Measurements from ENCODE around the gene NEURL1.
"Not testable (repeated sequence)": the region's sequence is repeated elsewhere in the genome, so short reads cannot be mapped to it uniquely, and the experiment has no call there.

The NEURL1 gene

DNA sequence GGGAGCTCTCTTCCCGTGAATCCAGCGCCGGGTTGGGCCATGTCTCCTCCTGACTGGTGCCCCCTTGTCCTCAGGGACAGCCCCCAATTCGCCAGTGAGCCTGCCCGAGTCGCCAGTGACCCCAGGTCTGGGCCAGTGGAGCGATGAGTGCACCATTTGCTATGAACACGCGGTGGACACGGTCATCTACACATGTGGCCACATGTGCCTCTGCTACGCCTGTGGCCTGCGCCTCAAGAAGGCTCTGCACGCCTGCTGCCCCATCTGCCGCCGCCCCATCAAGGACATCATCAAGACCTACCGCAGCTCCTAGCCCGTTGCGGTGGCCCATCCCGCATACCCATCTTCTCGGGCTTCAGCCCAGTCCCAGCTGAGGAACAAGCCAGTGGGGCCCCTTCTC is 96.6 kb downstream of the NEURL1 start:
- DNase-seq = no peak

DNA sequence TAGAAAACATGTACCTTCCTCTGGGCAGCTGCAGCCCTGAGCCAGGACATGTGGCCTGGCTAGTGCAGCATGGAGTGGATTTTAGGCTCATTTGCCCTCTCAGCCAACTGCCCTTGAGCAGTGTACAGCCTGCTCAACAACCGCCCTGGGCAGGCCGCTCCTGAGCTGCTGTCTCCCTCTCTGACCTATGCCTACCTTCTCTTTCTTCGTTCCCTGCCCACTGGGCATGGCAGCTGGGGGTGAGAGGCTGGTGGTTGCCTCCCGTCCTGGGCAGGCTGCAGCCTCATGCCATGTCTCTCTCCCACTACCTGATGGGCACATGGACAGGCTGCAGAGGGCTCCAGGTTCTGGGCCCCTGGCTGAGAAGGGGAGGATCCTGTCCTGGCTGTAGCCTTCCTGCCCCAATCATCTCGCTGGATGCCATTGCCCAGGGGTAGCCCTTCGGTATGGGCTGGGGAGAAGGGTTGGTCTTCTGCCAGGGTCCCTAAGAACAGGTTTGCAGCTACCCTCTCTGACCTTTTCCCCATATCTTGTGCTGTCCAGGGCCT is 97.3 kb downstream of the NEURL1 start:
- no peak for DNase-seq

DNA sequence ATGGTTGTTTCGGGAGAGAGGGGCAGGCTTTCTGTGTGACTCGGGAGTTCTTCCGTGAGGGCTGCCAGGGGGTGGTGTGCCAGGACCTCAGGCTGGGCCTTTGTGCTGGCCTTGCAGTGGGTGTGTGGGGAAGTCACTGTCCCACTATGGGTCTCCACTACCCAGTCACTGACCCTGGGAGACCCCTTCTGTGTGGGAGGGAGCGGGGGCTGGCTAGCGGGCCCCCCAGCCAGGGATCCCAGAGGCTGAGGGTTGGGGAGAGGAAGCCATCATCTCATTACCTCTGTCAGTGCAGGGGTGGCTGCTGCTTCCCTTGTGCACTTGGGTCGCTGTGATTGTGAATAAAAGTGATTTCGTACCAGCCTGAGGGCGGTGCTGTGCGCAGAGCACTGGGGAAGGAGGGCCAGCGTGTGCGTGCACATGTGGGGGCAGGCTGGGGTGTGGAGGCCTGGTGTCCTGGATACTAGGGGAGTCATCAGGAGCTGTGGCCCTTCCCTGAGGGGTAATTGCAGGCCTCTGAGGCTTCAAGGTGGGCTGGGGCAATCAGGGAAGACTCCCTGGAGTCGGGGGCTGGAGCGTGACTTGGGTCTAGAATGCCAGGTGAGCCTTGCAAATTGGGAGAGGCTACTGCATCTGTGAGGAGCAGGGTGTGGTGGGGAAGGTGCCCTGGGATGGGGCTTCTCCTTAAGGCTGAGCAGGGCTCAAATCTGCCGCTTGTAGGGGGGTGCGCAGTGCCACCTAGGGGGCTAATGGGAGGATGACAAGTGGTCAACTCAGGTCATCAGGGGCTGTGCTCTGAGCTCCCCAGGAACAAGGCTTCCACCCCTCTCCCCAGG is 98.9 kb downstream of the NEURL1 start:
- peak; percentile 45 for DNase-seq

DNA sequence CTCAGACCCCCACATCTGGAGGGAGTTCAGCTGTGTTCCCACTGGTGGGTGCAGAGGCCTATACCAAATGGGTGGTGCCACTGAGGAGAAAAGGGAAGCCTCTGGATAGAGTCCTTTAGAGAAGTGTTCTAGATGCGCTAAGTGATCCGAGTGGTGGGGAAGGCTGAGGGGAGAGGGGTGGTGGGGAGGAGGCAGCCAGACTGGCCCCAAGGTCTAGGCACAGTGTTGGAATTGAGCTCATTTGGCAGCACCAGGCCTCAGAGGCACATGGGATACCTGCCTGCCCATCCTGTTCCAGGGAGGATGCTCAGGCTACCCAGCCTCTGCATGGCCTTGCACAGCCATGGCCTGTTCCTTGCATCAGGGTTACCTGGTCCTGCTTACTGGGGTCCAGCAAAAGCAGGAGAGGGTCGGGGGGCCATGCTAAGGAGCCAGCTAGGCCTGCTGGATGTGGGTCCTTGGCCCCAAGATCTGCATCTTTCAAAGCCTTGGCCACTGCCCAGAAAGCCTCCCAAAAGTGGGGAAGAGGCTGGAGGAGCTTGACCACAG is 99.6 kb downstream of the NEURL1 start:
- no peak for DNase-seq

DNA sequence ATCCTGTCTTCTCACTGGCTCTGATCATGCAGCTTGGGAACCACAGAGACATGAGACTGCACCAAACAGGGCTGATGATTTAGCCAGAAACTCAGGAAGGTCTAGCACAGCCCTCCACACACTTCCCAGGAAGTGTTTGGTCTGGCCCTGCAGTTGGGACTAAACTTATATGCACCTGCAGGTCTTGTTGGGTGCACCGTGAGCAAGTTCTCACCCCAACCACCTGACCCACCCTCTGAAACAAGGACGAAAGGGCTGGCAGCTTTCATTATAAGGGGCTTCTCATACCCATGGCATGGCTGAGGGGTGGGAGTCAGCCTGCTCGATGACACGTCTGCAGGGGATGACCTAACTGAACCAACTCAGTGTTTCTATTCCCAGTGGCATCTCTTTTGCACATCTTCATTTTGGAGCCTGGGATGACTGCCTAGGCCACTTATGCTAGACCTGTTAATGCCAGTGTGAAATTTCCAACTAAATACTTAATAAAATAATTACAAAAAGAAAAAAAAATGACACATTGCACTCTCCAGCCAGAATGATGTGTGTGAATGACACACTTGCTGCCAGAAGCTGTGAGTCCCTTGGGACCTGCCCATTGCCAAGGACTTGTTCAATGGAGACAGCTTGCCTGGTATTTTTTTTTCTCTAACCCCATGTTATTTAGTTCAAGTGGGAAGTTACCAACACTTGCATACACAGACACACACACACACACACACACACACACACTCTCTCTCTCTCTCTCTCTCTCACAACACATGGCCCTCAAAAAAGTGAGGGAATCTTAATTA is 102.6 kb downstream of the NEURL1 start:
- DNase-seq = no peak

DNA sequence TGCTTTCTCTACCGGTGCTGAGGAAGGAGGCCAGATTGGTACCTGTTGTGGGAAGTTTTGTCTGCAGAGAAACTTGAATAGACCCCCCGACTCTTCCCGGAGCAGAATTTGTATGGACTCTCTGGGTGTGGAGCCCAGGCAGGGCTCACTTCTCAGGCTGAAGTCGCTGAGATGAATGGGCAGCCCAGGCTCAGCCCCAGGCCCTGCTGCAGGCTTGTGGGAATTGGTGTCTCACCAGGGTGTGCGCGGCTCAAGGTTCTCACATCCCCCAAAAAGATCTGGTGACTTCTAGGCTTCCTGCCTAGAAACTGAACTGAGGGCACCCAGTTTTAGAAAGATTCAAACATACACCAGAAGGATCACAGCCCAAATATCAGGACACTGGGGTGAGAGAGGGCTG is 103.5 kb downstream of the NEURL1 start:
- DNase-seq = no peak

DNA sequence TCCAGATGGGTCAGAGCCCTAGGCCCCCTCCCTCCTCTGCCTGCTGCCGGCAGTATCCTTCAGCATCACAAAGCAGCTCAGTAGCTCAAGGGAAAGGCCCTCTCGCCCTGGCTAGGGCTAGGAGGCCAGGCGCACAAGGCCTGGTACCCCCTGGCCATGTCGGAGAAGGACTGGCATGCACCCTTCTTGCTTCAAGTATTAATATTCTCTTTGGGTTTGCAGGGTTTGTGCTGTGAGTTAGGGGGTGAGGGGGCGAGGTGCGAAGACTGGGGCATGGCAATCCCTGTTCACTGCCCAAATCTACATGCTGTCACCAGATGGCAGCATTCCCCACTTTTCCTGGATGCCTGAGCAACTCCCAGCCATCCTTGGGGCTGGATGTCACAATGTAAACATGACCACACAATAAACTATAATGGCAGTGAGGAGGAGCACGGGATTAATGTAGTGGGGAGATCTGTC is 105.2 kb downstream of the NEURL1 start:
- DNase-seq = peak; percentile 7

DNA sequence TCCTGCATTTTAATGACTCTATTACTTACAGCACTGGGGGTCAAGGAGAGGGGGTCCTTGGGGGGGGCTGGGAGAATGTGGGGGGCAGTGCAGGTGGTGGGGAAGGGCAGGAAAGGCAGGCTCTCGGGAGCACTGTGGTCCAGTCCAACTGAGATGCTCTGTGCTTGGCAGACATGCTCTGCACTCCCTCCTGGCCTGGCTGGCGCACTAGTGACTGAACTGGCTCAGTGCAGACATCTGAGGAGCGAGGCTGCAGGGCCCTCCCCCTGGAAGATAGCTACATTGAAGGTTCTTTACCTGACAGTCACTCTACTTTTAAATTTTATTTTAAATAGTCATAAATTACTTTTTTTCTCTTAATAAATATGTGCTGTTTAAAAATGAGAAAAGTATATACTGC is 105.7 kb downstream of the NEURL1 start:
- no peak for DNase-seq

DNA sequence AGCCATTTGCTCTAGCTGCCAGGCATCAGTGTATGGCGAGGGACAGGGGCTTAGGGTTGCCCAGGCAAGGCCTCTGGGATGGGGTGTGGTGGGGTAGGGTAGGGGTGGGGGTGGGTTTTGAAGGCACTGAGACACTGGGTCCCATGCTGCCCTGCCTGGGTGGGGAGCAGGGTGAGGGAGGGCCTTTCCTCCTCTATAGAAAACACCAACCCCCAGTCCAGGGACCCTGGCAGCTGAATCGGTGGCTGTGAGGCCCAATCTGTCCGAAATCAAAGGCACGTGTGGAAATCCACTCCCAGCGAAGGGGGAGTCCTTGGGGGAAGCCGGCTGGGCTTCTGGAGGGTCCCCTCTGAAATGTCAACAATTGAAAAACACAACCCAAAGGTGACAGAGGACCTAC is 106.4 kb downstream of the NEURL1 start:
- no peak for DNase-seq

DNA sequence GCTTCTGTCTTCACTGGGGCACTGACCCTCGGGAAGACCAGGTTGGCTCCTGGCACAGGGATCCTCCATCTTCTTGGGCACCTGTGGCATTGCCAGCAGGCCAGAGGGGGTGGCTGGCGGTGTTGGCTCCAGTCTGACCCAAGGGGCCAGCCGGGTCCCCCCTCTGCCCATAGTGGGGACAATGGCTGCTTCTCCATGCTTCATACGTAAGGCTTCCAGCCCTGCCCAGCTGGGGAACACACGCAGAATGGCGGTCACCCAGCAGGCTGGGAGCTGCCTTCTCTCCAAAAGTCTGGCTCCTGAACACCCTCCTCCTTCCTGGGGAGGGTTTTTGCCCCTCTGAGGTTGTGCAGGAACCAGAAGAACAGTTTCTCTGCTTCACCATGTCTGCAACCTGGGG is 106.8 kb downstream of the NEURL1 start:
- DNase-seq = no peak

DNA sequence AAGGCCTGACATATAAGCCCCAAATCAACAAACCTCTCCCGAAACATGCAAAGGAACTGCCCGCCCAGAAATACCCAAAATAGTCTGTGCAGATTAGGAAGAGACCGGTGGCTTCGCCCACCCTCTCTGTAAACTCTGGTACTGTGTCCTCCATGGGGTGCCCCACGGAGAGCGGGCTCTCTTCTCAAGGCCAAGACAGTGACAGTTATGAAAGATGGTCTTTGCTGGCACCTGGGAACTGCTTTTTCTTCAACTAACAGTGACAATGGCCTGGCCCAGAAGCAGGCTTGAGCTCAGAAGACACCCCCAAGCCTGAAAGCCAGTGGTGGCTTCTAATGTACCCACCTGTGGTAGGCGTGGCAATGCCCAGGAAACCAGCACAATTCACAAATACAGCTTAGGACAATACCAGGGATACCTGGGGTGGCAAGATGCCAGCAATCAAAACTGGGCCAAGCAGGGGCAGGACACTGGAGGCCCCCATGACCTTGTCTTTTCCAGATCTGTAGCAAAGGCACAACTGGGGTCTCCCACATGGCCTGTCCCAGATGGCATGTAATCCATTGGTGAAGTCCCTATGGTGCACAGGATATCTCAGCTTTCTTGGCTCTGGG is 107.6 kb downstream of the NEURL1 start:
- DNase-seq = no peak

DNA sequence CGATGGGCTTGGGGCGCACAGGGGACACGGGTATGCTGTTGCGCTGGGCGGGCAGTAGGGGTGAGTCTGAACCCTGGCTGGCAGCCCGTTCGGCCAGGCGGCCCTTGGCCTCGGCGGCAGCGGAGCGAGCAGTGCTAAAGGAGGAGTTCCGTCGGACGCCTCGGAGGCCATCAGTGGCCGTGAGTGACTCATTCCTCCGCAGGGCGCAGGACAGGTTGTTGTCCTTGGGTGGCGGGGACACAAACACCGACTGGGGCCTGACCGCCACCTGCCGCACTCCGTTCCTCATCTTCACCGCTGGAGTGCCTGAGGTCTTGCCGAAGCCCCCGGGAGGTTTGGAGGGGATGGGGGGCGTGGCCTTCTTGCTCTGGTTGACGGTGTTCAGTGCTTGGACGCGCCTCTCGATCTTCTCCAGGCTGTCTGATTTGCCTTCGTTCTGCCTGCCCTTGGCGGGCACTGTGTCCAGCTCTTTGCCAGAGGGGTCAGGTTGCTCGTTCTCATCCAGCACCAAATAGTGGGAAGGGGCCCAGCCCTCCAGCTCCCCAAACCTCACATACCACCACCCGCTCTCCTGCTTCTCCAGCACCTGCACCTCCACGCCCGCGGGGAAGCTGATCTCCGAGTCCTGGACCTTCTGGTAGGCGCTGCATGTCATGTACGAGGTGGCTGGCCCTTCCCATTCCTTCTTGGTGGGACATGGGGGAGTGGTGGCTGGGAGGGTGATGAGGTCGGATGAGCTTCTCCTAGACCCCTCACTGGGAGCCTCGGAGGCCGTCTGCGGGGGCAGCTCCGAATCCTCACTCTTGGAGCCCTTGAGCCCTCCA is 108.7 kb downstream of the NEURL1 start:
- DNase-seq = no peak

DNA sequence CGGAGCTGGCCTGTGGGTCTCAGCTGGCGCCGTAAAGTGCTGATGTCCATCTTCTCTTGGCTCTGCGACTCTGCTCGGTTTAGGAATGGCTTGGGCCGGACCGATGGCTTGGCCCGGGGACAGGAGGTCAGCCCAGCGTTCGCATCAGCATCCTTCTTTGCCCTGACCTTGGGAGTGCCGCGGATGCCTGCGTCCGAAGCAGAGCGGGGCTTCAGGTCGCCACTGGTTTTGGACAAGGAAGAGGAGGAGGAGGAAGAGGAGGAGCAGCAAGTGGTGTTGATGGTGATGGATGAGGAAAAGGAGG is 109.3 kb downstream of the NEURL1 start:
- no peak for DNase-seq

DNA sequence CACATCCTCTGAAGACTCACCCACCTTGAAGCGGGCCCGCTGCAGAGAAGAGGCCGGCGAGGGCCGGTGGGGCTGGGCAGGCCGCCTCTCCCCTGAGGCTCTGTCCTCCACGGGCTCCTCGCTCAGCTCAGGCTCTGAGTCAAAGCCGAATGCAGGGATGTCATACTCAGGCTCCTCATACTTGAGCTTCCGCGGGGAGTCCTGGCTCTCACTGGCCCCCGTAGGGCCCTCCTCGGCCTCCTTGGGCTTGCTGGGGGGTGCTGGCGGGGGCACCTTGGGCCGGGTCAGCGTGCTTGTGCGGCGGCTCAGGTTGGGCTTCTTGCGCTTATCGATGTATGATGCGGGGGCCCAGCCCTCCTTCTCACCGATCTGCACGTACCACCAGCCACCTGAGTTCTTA is 109.9 kb downstream of the NEURL1 start:
- DNase-seq = no peak

DNA sequence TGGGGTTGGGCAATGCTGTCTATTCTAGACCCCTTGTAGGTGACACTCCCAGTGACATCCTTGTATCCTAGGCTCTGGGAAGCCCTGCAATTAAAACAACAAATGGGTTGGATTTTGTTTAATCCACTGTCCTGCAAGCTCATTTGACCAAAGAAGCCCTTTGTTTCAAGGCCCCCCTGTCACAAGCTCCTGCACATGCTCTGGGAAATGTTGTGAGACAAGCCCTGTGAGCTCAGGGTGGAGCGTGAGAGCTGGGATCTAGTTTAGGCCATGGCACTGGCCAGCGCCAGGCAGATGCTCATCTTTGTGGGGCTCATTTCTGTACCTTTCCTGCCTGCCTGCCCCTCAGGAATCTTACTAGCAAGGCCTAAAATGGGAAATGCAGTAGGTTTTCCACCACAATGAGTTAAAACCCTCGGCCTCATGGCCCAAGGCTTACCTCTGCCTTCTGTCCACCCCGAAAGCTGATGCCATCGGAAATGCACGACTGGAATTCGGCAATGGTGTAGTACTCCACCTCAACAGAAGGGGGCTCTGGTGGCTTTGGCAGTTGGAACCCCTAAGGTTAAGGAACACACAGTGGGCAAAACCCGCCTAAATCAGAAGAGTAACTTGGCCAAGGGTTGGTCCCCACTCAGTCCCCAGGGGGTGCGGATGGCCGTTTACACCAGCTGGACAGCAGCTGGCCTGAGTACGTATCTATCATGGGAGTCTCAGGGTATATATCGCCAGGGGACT is 112.0 kb downstream of the NEURL1 start:
- peak; percentile 49 for DNase-seq

DNA sequence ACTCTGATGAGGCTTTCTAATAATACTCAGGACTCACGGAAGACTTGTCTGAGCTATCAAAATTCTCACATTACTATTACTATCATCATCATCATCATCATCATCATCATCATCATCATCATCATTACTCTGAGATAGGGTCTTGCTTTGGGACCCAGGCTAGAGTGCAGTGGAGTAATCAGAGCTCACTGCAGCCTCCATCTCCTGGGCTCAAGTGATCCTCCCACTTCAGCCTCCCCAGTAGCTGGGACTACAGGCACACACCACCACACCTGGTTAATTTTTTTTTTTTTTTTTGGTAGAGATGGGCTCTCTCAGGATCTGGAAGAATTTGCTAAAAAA is 112.6 kb downstream of the NEURL1 start:
- not testable (repeated sequence) for DNase-seq

DNA sequence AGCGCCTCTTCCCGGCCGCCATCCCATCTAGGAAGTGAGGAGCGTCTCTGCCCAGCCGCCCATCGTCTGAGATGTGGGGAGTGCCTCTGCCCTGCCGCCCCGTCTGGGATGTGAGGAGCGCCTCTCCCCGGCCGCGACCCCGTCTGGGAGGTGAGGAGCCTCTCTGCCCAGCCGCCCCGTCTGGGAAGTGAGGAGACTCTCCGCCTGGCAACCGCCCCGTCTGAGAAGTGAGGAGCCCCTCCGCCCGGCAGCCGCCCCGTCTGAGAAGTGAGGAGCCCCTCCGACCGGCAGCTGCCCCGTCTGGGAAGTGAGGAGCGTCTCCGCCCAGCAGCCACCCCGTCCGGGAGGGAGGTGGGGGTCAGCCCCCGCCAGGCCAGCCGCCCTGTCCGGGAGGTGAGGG is 113.5 kb downstream of the NEURL1 start:
- not testable (repeated sequence) for DNase-seq

DNA sequence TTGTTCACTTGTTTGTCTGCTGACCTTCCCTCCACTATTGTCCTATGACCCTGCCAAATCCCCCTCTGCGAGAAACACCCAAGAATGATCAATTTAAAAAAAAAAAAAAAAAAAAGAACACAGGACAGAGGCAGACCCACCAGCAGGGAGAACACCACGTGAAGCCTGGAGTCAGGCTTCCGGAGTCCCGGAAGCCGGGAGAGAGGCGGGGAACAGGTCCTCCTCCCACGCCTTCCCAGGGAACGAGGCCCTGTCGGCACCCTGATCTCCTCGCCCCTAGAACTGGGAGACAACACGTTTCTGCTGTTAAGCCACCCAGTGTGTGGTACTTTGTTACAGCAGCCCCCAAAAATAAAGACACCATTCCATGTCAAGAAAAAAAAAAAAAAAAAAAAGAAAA is 114.6 kb downstream of the NEURL1 start:
- DNase-seq = not testable (repeated sequence)

DNA sequence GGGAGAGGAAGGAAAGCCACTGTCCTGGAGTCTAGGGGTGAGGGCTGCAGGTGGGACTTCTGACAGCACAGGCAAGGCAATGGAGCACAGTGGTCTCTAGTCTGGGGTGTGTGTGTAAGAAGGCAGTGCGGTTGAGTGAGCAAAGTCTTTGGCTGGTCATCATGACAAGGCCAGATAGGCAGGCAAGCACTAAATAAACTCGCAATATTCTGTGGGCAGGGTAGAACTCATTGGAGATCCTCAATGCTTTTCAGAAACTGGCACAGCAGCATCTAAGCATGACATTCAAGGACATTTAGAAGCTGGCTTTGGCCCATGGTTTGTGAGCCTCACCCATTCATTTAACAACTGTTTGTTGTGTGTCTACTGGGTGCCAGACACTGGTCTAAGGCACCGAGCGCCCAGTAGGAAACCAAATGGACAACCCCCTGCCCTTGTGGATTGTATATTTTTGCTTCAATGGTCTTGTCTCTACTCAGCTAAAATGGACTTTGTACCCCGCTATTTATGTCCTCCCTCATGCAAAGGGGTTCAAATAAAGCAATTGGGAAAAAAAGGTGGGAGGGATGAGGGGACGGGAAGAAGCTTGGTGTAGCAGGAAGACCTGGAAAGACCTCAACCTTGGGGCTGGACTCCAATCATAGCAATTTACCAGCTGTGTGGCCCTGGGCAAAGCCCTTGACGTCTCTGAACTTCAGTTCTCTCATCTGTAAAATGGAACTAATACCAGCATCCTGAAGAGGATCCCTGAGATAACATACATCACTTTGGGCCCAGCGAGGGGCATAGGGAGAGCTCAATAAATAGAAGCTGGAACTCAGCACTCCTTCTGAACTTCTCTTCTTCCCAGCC is 116.0 kb downstream of the NEURL1 start:
- DNase-seq = no peak

DNA sequence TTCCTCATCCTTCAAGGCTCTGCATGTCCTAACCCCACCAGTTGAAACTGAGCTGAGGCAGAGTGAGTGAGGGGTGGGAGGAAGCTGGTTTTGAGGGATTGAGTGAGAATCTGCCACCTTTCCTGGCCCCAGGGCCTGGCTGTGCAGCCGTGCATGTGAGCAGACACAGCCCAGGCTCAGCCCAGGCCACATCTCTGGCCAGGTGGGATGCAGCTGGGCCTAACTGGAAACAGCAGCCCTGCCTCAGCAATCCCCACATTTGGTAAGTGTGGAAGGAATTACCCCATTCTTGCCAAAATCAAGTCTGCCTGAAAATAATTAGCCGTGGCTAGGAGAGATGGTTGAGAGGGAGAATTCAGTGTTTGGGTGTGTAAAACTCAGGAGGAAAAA is 116.6 kb downstream of the NEURL1 start:
- DNase-seq = no peak
